Liver (tissue), 9 donors: ENCODE results near the gene PLD6. TPM values are rescaled to one million over a fixed set of nuclear protein-coding genes. Genes with fewer than 3 reads are reported as not detected.
A peak's percentile ranks its signal among the peaks of the same experiment; 100 is the strongest.

Source experiments
- DNase-seq: peaks from one replicate; pipeline ENCODE4 v3.0.0-alpha.2; 2017; ENCODE audit warnings: low spot score
- H3K27ac ChIP-seq, 2 donors: one replicate each; pipeline ENCODE4 v1.7.0; 2013; ENCODE audit warnings: inconsistent platforms in 2 of 2, low read length in 2 of 2, control low read depth in 1 of 2, low read depth in 1 of 2, mild to moderate bottlenecking in 1 of 2
- H3K27me3 ChIP-seq, 4 donors: one replicate each; pipeline versions ENCODE4 v1.6.1 to v1.7.0; 2013; ENCODE audit warnings: low read length in 3 of 4, inconsistent platforms in 1 of 4, mild to moderate bottlenecking in 1 of 4, moderate library complexity in 1 of 4; ENCODE audit not compliant: control insufficient read depth in 4 of 4, insufficient read depth in 4 of 4
- H3K36me3 ChIP-seq, 4 donors: one replicate each; pipeline versions ENCODE4 v1.6.1 to v1.7.0; 2013; ENCODE audit warnings: low read length in 3 of 4, mild to moderate bottlenecking in 3 of 4, low read depth in 1 of 4, moderate library complexity in 1 of 4; ENCODE audit not compliant: control insufficient read depth in 4 of 4, insufficient read depth in 3 of 4
- H3K4me1 ChIP-seq, 4 donors: one replicate each; pipeline versions ENCODE4 v1.6.1 to v1.7.0; 2013; ENCODE audit warnings: low read length in 3 of 4, mild to moderate bottlenecking in 3 of 4, moderate library complexity in 1 of 4; ENCODE audit not compliant: control insufficient read depth in 4 of 4, insufficient read depth in 4 of 4
- H3K4me3 ChIP-seq, 3 donors: one replicate each; pipeline versions ENCODE4 v1.6.1 to v1.7.0; 2013; ENCODE audit warnings: low read length in 3 of 3, control low read depth in 1 of 3, low read depth in 1 of 3, mild to moderate bottlenecking in 1 of 3
- H3K9ac ChIP-seq, 2 donors: one replicate each; pipeline ENCODE4 v1.7.0; 2013; ENCODE audit warnings: low read length in 2 of 2, mild to moderate bottlenecking in 2 of 2, moderate library complexity in 2 of 2, control low read depth in 1 of 2, low read depth in 1 of 2
- H3K9me3 ChIP-seq, 4 donors: one replicate each; pipeline versions ENCODE4 v1.6.1 to v1.7.0; 2013; ENCODE audit warnings: low read length in 3 of 4; ENCODE audit not compliant: control insufficient read depth in 4 of 4
- ATF3 ChIP-seq: IDR thresholded peaks from 2 replicates; pipeline ENCODE4 v1.6.1; 2016; ENCODE audit warnings: antibody characterized with exemption
- CTCF ChIP-seq: fragments of 150-350 bp; IDR thresholded peaks from 2 replicates; pipeline ENCODE4 v1.5.1; 2017; ENCODE audit warnings: improper control_type of control experiment, low read depth, low read length; ENCODE audit not compliant: missing input control
- EGR1 ChIP-seq, 2 donors: IDR thresholded peaks; 2 replicates each; pipeline ENCODE4 v1.6.1; 2016 to 2018; ENCODE audit warnings: antibody characterized with exemption in 2 of 2, low read depth in 2 of 2
- FOXA1 ChIP-seq: IDR thresholded peaks from 2 replicates; pipeline ENCODE4 v1.6.1; 2016; ENCODE audit warnings: antibody characterized with exemption
- FOXA2 ChIP-seq: IDR thresholded peaks from 2 replicates; pipeline ENCODE4 v1.6.1; 2016; ENCODE audit warnings: antibody characterized with exemption
- GABPA ChIP-seq, 2 donors: IDR thresholded peaks in 1 of 2; conservative IDR thresholded peaks in 1 of 2; 2 replicates each; pipeline ENCODE4 v1.6.1; 2016; ENCODE audit warnings: antibody characterized with exemption in 2 of 2, mild to moderate bottlenecking in 1 of 2, moderate library complexity in 1 of 2
- HNF4A ChIP-seq, 2 donors: conservative IDR thresholded peaks; 2 replicates each; pipeline ENCODE4 v1.6.1; 2016; ENCODE audit warnings: antibody characterized with exemption in 2 of 2, mild to moderate bottlenecking in 2 of 2
- HNF4G ChIP-seq: IDR thresholded peaks from 2 replicates; pipeline ENCODE4 v1.6.1; 2016; ENCODE audit warnings: antibody characterized with exemption
- JUND ChIP-seq, 2 donors: IDR thresholded peaks; 2 replicates each; pipeline ENCODE4 v1.6.1; 2016; ENCODE audit warnings: antibody characterized with exemption in 2 of 2
- NR2F2 ChIP-seq: IDR thresholded peaks from 2 replicates; pipeline ENCODE4 v1.6.1; 2016; ENCODE audit warnings: antibody characterized with exemption
- RAD21 ChIP-seq, 2 donors: IDR thresholded peaks; 2 replicates each; pipeline ENCODE4 v1.6.1; 2016; ENCODE audit warnings: antibody characterized with exemption in 2 of 2, mild to moderate bottlenecking in 2 of 2
- REST ChIP-seq: IDR thresholded peaks from 2 replicates; pipeline ENCODE4 v1.6.1; 2016; ENCODE audit warnings: antibody characterized with exemption, mild to moderate bottlenecking
- RXRA ChIP-seq, 2 donors: IDR thresholded peaks; 2 replicates each; pipeline ENCODE4 v1.6.1; 2017 to 2018; ENCODE audit warnings: antibody characterized with exemption in 2 of 2, mild to moderate bottlenecking in 1 of 2
- SP1 ChIP-seq: IDR thresholded peaks from 2 replicates; pipeline ENCODE4 v1.6.1; 2018; ENCODE audit warnings: antibody characterized with exemption, mild to moderate bottlenecking
- TAF1 ChIP-seq: conservative IDR thresholded peaks from 2 replicates; pipeline ENCODE4 v1.6.1; 2016; ENCODE audit warnings: antibody characterized with exemption, mild to moderate bottlenecking
- YY1 ChIP-seq: IDR thresholded peaks from 2 replicates; pipeline ENCODE4 v1.6.1; 2016; ENCODE audit warnings: antibody characterized with exemption, mild to moderate bottlenecking
- ZBTB33 ChIP-seq: IDR thresholded peaks from 2 replicates; pipeline ENCODE4 v1.6.1; 2016; ENCODE audit warnings: antibody characterized with exemption
- WGBS: extraction: QIAGEN DNeasy Blood & Tissue Kit; methylation state at CpG from one replicate; pipeline ENCODE4 v1.1.7; 2013; 5-methylcytosine and 5-hydroxymethylcytosine counted together
- polyA plus RNA-seq, 2 donors: library from polyadenylated mRNA; stranded (reverse) in 1 of 2; unstranded in 1 of 2; fragments of 200-250 nt in 1 of 2; fragments of >200 nt in 1 of 2; fragmentation: Nextera tagmentation in 1 of 2; extraction: Ambion mirVana in 1 of 2; gene quantifications; one replicate each; pipeline versions ENCODE4 v1.2.1 to v1.2.3, GENCODE V29; 2013 to 2015
- total RNA-seq, 2 donors: library from RNA; depleted of rRNA; stranded (reverse); fragments of >200 nt; gene quantifications; one replicate each; pipeline ENCODE4 v1.2.3, GENCODE V29; 2014
- TF ChIP-seq, protein P1 (sequence below): IDR thresholded peaks from 2 replicates; pipeline ENCODE4 v1.6.1; 2016; ENCODE audit warnings: antibody characterized with exemption
- donor health status: healthy.
- donor health status: healthy.
- donor health status: healthy.
- donor health status: healthy.
- donor health status: healthy.

PLD6 gene
- total and polyA plus RNA-seq, 4 donors, result 1.2 to 2.3 (median 1.5) TPM

- under 1% methylated on average over 31 of the region's 31 CpGs for whole genome bisulfite sequencing
- peak; percentile 47 for DNase-seq
- peak overlapping the region; percentile 82 to 96 for H3K9ac ChIP-seq
- H3K27me3 ChIP-seq, result no peaks in the 10 kb centered on the region
- TF ChIP-seq NR2F2 (no peak), JUND (IDR thresholded peaks at IDR 0.05) (peak in 1 of 2 donors; percentile 36), ATF3 (no peak), EGR1 (IDR thresholded peaks at IDR 0.05; ENCODE audit: low read depth in 2 of 2) (no peak), SP1 (peak; percentile 22), REST (peak; percentile 75), RAD21 (IDR thresholded peaks at IDR 0.05) (no peak), HNF4A (conservative IDR thresholded peaks at IDR 0.05) (peak; percentile 30 to 58), YY1 (peak; percentile 40), RXRA (IDR thresholded peaks at IDR 0.05) (peak; percentile 18 to 63), GABPA (IDR thresholded peaks at IDR 0.05 in 1 of 2, conservative IDR thresholded peaks at IDR 0.05 in 1 of 2) (no peak), HNF4G (no peak), FOXA2 (peak; percentile 23), CTCF (no peak), FOXA1 (no peak), TAF1 (no peak), ZBTB33 (no peak)
- TF ChIP-seq, protein P1, sequence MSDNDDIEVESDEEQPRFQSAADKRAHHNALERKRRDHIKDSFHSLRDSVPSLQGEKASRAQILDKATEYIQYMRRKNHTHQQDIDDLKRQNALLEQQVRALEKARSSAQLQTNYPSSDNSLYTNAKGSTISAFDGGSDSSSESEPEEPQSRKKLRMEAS, result no peak
- peaks cover 0 to 5% (median 4%) of the 10 kb centered on the region in 4 donors for H3K36me3 ChIP-seq
- H3K27ac ChIP-seq, result peak overlapping the region; percentile 93 to 94
- H3K4me3 ChIP-seq, result peak overlapping the region; percentile 78 to 94 (median 79)
- H3K4me1 ChIP-seq, result peaks cover 2 to 40% (median 31%) of the 10 kb centered on the region in 4 donors
- no peaks in the 10 kb centered on the region for H3K9me3 ChIP-seq
Observed at GRCh38 chr17:17236295-17237025, 30.3 kb upstream of the PLD6 start.
